HG02885 (cell line): Measurements from ENCODE around the gene TCF7L1.
"Not testable (repeated sequence)": the region's sequence is repeated elsewhere in the genome, so short reads cannot be mapped to it uniquely, and the experiment has no call there.

ENCODE experiments used
- ATAC-seq: cut with Tn5 transposase; IDR thresholded peaks from one replicate; pipeline ENCODE4 v1.9.1; 2021; ENCODE audit warnings: mild to moderate bottlenecking; ENCODE audit not compliant: unreplicated experiment, poor library complexity

Gene TCF7L1, protein sequence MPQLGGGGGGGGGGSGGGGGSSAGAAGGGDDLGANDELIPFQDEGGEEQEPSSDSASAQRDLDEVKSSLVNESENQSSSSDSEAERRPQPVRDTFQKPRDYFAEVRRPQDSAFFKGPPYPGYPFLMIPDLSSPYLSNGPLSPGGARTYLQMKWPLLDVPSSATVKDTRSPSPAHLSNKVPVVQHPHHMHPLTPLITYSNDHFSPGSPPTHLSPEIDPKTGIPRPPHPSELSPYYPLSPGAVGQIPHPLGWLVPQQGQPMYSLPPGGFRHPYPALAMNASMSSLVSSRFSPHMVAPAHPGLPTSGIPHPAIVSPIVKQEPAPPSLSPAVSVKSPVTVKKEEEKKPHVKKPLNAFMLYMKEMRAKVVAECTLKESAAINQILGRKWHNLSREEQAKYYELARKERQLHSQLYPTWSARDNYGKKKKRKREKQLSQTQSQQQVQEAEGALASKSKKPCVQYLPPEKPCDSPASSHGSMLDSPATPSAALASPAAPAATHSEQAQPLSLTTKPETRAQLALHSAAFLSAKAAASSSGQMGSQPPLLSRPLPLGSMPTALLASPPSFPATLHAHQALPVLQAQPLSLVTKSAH

DNA sequence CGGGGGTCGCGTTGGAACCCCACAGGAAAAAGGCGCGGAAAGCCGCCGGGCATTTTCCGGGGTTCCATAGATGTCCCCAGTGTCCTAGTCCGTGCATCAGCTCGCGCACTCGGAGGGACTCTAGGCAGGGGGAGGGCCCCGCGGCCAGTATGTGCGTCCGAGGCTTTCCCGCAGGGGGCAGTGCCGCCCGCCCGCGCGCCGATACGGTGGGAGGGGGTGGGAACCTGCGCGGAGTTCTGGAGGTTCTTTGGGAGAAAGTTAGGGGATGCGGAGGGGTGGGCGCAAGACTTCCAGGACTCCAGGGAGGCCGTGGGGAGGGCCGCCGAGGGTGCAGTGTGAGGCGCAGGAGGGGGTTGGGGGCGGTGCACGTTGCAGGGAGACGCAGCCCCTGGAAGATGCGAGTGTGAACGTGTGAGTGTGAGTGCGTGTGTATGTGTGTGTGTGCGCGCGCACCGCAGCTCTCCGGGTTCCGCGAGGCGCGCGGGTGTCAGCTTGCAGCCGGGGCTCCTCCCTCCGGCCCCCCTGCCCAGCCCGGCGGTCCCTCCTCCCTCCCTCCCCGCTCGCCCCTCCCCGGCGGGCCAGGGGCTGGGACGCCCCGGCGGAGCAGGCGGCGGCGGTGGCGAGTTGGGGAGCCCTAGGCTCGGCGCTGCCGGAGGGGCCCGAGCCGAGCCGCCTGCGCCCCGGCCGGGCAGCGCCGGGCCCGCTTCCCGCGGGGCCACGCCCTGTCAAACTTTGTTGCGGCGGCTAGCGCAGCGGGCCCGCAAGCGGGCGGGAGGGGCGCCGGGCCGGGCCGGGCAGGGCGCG, at the start of gene TCF7L1:
Gene TCF7L1 (plus strand): TSS at position 559 of the 804 bp plus-strand sequence. CDS start 293 bp downstream, outside the sequence.
- ATAC-seq = peak; percentile 51

DNA sequence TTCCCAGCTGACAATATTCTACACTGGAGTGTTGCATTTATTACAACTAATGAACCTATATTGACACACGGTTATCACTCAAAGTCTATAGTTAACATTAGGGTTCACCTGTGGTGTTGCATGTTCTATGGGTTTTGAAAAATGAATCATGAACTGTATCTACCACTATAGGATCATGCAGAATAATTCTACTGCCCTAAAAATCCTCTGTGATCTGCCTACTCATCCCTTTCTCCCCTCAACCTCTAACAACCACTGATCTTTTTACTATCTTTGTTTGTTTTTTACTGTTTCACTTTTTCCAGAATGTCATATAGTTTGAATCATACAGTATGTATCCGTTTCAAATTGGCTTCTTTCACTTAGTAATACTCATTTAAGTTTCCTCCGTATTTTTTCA, 47.6 kb upstream of the TCF7L1 start:
- ATAC-seq = no peak

DNA sequence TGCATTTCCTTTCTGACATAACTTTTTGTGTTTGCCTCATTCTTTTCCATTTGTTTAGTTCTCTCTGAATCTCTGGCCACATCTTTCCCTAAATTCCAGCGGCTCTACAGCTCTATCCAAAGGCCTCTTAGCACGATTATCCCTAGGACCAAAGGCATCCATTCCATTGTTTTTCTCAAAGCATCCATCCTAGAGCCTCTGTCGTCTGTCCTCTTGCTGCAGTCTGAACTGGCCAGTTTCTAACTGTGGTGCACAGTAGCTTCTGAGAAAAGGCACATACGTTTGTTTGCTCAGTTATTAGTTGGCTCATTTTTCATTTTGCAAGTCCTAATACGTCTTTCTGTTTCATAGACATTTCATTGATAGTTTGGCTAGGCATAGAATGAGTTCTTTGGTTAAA, 45.7 kb upstream of the TCF7L1 start:
- no peak for ATAC-seq

- ATAC-seq = no peak
These were observed 44.3 kb upstream of the TCF7L1 start for GRCh38 chr2:85088921-85089320.

DNA sequence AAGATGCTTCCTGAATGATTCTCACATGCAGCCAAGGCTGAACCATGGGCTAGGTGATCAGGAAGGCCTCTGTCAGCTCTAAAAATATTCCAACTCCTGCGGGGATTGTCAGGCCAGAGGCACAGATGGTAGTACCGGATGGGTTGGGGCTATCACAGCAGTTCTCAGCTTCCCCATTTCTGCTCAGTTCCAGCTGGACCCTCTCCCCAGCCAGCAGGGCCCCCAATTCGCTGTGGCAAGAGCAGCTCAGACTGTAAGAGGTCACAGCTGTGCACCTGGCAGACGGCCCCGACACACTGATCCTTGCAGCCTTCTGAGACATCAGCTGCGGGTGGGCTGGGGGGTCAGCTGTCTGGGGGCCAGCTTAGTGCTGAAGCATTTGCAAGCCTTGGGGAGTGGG, 43.6 kb upstream of the TCF7L1 start:
- no peak for ATAC-seq

- no peak for ATAC-seq
These were observed 41.4 kb upstream of the TCF7L1 start for GRCh38 chr2:85091838-85092237.

DNA sequence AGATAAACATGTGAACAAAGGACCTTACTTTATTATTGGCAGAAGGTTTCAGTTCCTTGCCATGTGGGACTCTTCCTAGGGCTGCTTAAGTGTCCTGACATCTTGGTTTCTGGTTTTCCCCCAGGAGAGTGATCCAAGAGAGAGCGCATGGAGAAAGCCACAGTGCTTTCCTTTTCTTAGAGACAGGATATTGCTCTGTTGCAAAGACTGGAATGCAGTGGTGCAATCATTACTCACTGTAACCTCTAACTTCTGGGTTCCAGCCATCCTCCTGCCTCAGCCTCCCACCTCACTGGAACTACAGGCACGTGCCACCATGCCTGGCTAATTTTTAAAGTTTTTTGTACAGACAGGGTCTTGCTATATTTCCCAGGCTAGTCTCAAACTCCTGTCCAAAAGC, 38.1 kb upstream of the TCF7L1 start:
- no peak for ATAC-seq

DNA sequence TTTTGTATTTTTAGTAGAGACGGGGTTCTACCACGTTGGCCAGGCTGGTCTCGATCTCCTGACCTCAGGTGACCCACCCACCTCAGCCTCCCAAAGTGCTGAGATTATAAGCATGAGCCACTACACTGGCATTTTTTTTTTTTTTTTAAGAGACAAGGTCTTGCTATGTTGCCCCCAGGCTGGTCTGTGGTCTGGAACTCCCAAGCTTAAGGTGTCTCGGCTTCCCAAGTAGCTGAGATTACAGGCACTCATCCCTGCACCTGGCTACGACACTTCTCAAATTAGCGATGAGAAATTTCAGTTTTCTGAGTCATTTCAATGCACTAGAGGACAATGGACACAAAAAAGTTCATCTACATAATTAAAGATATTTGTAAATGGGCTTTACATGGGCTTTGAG, 36.6 kb upstream of the TCF7L1 start:
- no peak for ATAC-seq

- ATAC-seq = no peak
These were observed 29.0 kb upstream of the TCF7L1 start for GRCh38 chr2:85104228-85104627.

GRCh38 chr2:85106489-85107180, 26.6 kb upstream of the TCF7L1 start:
- no peak for ATAC-seq

DNA sequence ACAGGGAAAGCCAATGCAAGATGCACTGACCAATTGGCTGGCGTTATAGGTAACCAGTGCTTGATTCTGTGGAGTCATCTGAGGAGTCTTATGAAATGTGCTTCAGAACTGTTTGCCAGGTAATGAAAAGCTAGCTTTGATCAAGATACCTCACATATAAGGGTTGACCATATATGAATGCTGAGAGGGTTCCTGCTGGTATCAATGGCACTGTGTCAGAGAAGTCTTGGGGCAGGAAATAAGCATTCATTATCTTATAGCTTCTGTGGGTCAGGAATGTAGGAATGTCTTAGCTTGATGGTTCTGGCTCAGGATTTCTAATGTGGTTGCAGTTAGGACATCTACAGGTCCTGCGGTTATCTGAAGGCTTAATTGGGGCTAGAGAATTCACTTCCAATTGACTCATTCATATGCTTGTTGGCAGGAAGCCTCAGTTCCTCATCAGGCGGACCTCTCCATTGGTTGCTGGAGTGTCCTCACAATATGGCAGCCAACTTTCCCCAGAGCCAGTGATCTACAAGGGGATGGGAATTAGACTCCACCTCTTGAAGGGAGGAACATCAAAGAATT, 22.1 kb upstream of the TCF7L1 start:
- no peak for ATAC-seq

- ATAC-seq = no peak
These were observed 21.3 kb upstream of the TCF7L1 start for GRCh38 chr2:85111819-85112281.

- no peak for ATAC-seq
These were observed 20.1 kb upstream of the TCF7L1 start for GRCh38 chr2:85112906-85113625.

GRCh38 chr2:85114586-85115330, 18.4 kb upstream of the TCF7L1 start:
- ATAC-seq = no peak

DNA sequence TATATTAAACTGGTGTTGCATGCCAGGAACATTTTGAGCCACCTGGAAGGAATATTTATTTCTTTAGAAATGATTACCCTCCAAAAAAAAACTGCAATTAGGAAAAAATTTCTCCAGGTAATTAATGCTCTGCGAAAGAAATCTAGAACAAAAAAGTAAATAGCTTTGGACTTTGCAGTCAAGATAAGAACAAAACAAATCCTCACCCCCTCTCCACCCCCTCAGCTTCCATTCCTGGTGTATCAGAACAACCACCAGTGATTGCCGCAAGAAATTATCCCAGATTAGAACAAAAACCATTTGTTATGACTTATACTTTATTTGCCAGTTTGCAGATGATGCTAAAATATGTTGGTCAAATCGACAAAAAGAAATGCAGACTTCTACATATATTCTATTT, 17.0 kb upstream of the TCF7L1 start:
- no peak for ATAC-seq

DNA sequence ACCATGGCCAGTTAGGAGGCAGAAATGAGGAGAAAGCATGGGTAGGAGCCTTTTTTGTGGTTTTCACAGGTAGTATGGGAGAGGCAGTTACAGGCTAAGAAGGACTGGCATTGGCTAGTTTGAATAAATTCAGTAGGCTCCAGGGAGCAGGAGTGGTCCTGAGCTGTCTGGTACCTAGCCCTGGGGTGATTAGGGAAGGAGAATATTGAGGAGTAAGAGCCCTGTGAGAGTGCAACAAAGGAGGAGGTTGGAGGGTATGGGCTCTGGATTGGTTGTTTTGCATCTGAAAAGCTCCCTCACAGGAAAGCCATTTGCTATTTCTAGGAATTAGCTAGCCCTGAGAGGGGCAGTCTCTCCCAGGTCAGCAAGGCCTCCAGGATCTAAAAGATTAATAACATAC, 13.3 kb upstream of the TCF7L1 start:
- ATAC-seq = no peak

GRCh38 chr2:85120363-85120762, 12.8 kb upstream of the TCF7L1 start:
- ATAC-seq = no peak

- not testable (repeated sequence) for ATAC-seq
These were observed 6.7 kb upstream of the TCF7L1 start for GRCh38 chr2:85126462-85126861.

DNA sequence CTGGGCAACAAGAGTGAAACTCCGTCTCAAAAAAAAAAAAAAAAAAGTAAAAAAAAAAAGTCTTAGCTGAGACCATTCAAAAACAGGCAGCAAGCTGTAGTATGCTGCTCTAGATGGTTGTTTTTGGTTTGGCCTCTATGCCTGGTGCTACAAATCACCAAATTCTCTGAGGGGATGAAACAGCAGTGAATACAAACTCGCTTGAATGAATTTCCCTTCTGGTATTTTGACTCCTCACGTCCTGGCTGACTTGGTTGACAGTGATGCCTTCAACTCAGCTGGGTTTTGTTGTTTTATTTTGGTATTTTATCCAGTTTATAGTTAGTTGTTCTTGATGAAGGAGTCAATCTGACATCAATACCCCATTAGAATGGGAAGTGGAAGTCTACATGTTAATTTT, 3.3 kb upstream of the TCF7L1 start:
- no peak for ATAC-seq
